ENCODE results near the gene ITGA3.

The ITGA3 gene

DNA sequence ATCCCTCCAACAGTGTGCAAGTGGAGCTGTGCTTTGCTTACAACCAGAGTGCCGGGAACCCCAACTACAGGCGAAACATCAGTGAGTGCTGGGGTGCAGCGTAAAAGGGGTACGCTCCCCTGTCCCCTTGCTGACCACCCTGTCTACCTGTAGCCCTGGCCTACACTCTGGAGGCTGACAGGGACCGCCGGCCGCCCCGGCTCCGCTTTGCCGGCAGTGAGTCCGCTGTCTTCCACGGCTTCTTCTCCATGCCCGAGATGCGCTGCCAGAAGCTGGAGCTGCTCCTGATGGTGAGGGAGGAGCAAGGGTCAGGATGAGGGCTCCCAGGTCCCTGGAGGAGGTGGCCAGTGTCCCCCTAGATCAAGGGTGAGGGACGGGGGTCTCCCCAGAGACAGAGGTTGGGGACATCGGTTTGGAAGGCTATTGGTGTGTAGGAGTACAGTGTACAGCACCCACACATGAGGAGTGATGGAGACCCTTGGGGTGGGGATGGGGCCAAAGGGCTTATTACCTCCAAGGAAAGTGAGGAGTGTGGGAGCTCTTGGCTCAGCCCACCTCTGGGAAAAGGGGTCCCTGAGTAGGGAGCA is 19.6 kb downstream of the ITGA3 start:
- no peak for DNase-seq

DNA sequence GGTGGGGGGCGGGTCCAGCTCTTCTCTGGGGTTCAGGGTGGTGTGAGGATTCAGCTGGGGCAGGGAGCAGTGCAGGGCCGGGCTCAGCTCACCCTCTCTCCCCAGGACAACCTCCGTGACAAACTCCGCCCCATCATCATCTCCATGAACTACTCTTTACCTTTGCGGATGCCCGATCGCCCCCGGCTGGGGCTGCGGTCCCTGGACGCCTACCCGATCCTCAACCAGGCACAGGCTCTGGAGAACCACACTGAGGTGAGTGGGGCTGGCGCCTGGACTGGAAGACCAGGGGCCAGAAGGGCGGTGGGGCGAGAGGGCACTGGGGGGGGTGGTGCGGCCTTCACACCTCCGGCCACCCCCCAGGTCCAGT is 20.3 kb downstream of the ITGA3 start:
- no peak for DNase-seq

DNA sequence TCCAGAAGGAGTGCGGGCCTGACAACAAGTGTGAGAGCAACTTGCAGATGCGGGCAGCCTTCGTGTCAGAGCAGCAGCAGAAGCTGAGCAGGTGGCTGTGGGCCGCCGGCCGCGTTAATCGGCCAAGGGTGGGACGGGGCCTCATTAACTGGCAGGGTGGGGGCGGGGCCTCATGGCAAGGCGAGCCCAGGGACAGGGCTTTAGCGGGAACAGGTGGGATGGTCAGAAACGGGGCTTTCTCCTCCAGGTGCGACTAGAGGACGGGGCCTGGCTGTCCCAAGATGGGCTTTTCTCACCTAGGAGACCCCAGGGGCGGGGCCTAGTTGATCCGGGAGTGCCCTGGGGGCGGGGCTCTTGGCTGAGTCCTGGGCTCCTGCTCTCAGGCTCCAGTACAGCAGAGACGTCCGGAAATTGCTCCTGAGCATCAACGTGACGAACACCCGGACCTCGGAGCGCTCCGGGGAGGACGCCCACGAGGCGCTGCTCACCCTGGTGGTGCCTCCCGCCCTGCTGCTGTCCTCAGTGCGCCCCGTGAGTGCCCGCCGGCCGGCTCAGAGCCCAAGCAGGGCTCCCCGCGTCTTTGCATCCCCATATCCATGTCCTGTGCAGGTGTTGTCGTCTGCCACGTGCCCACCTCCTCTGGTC is 20.8 kb downstream of the ITGA3 start:
- no peak for DNase-seq

DNA sequence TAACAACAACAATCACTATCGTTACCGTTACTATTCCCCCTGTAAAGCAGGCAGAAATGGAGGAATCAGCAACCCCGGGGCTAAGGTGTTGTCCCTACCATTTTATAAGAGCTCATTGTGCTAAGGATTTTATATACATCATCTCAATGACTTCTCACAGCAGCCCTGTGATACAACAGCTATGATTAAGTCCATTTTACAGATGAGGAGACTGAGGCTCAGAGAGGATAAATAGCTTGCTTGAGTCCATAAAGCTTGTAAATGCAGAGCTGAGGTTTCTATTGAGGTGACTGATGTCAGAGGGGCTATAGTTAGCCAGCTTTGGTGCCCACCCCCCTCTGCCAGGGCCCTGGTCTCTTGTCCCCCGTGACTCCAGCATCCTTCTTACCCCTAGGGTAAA is 22.5 kb downstream of the ITGA3 start:
- DNase-seq, result no peak

DNA sequence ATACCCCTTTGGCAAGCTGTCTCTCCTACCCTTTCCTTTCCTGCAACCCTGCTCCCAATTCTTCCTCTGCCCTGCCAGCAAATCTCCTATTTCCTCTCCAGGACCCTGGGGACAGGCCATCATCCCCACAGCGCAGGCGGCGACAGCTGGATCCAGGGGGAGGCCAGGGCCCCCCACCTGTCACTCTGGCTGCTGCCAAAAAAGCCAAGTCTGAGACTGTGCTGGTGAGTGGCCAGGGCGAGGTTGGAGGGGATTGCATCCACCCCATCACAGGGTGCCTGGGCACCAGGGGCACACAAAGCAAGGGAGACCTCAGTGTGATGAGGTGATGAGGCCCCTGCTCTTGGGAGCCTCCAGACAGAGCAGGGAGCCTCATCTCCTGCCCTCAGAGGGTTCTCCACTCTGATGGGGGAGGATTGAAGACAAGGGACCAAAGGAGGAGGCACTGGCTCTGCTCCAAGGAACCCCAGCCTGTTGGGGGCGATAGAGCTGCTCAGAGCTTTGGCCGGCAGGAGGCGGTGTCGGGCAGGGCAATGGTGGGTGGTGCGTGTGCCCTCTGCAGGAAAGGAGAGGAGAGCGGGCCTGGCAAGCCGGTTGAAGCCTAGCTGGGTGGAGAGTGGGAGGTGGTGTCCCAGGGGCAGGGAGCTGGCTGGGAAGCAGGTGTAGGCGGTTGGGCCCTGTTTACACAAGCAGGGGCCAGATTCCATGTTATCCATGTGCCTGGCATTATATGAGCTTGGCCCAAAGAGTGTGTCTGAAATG is 23.6 kb downstream of the ITGA3 start:
- DNase-seq, result no peak

DNA sequence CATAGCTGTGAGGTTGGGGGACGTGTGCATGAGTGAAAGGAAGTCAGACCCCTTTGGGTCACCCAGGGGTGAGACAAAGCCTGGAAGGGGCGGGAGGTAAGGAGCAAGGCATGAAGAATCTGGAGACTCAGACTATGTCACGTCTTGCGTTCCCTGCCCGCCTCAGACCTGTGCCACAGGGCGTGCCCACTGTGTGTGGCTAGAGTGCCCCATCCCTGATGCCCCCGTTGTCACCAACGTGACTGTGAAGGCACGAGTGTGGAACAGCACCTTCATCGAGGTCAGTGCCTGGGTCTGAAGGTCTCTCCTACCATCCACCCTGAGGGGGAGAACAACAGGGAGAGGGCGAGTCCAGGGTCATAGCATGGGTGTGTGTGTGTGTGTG is 24.2 kb downstream of the ITGA3 start:
- DNase-seq, result no peak

DNA sequence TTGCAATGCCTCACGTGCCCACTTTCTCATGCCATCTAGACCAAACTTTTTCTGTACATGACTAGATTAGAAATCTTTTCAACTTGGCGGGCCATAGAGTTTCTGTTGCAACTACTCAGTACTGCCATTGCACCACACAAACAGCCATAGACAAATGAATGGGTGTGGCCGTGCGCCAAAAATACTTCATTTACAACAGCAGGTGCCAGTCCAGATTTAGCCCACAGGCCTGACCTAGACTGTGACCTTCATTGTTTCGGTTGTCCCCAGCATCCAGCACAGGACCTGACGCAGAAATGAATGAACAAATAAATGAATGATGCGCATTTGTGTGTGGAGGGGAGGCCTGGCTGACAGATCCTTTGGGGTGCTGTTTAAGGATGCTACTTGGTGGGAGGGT is 24.9 kb downstream of the ITGA3 start:
- DNase-seq, result no peak

DNA sequence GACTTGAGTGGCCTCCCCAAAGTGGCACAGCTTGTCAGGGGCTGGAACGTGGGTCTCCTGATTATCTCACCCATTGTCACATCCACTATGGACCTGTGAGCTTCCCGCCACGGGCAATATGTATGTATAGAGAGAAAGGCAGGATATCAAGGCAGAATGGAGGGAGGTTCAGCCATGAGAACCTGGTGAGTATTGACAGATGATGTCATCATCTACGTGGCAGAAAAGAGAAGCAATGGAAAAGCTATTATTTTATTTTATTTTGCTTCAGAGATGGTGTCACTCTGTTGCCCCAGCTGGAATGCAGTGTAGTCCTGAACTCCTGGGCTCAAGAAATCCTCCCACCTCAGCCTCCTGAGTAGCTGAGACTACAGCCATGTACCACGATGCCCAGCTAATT is 25.8 kb downstream of the ITGA3 start:
- DNase-seq, result no peak

DNA sequence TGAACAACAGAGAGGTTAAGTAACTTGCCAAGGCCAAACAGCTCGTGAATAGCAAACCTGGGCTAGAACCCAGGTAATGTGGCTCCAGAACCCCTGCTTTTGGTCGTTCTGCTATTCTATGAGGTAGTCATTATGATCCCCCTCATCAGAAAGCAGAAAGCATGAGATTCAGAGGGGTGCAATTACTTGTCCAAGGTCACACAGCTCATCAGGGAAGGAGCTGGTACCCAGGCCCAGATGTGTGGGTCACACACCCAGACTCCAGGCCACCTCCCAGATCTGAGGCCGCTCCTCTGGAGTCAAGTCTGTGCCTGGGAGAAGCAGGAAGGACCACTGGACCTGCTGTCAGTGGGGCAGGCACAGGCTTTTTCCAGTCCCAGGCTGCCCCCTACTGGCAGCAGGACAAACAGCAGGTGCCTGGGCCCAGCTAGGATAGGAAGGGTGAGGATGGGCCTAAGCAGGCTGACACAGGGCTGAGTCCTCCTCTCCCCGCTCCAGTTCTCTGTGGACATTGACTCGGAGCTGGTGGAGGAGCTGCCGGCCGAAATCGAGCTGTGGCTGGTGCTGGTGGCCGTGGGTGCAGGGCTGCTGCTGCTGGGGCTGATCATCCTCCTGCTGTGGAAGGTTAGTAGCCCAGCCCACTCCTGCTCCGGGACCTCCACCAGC is 31.5 kb downstream of the ITGA3 start:
- peak; percentile 44 for DNase-seq

DNA sequence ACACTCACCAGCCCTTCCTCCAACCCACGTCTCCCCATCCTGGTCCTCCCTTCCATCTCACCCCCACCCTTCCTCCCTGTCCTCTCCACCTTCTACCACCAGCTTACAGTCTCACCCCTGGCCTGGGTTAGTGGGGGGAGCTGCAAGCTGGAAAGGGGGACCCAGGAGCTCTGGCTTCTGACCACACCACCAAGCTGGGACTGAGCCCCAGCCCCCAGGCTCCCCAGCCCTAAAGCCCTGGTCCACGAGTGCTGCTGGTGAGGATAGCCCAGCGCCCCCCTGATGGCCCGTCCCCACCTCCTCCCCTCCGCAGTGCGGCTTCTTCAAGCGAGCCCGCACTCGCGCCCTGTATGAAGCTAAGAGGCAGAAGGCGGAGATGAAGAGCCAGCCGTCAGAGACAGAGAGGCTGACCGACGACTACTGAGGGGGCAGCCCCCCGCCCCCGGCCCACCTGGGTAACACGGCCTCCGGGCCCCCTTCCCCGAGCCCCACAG is 32.0 kb downstream of the ITGA3 start:
- DNase-seq, result no peak

DNA sequence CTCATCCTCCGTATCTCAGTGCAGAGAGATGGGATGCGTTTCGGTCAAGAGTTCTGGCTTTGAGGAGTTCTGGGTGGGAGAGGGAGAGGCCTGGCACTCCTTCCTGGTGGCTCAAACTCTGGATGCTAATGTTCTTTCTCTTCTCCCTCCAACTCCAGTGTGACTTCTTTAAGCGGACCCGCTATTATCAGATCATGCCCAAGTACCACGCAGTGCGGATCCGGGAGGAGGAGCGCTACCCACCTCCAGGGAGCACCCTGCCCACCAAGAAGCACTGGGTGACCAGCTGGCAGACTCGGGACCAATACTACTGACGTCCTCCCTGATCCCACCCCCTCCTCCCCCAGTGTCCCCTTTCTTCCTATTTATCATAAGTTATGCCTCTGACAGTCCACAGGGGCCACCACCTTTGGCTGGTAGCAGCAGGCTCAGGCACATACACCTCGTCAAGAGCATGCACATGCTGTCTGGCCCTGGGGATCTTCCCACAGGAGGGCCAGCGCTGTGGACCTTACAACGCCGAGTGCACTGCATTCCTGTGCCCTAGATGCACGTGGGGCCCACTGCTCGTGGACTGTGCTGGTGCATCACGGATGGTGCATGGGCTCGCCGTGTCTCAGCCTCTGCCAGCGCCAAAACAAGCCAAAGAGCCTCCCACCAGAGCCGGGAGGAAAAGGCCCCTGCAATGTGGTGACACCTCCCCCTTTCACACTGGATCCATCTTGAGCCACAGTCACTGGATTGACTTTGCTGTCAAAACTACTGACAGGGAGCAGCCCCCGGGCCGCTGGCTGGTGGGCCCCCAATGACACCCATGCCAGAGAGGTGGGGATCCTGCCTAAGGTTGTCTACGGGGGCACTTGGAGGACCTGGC is 33.3 kb downstream of the ITGA3 start:
- DNase-seq, result no peak

DNA sequence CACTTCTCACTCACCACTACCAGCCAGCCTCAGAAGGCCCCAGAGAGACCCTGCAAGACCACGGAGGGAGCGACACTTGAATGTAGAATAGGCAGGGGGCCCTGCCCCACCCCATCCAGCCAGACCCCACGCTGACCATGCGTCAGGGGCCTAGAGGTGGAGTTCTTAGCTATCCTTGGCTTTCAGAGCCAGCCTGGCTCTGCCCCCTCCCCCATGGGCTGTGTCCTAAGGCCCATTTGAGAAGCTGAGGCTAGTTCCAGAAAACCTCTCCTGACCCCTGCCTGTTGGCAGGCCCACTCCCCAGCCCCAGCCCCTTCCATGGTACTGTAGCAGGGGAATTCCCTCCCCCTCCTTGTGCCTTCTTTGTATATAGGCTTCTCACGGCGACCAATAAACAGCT is 34.2 kb downstream of the ITGA3 start:
- no peak for DNase-seq

DNA sequence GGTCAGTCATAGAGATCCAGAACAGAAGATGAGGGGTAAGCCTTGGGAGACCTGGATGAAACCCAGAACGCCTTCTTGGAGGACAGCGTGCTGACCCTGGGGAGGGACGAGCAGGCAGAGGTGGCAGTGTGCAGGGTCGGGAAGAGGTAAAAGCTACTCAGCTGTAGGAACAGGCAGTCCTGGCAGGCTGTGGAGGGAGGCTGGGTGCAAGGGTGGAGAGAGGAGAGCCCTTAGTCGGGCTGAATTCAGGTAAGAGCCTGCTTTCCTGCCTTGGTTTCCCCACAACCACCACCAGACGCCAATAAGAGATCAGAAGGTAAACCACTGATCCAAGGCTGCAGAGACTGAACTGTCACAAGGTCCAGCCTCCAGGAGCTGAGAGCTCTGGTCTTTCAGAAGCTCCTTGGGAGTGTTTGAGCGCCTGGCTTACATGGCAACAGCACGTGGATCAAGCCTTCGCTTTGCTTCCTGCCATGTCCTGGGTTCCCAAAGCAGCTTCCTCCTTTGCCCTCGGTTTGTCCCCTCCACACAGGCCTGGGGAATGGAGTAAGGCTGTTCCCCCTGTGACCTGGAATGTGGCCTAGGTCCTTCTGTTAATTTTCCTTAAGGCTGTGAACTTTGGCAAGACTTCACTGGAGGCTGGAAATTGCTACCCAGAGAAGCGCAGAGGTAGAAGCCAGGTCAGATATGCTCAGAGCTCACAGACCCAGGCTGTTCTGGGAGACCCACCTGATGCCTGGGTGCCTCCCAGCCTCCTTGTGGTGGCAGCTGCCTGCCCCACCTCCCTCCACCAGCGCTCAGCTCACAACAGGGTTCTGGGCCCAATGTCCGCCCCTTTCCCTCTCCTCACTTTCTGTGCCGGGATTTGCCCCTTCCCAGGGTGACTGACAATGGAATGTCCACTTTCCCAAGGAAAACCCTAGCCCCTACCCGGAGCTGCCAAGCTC is 35.3 kb downstream of the ITGA3 start:
- DNase-seq, result no peak

DNA sequence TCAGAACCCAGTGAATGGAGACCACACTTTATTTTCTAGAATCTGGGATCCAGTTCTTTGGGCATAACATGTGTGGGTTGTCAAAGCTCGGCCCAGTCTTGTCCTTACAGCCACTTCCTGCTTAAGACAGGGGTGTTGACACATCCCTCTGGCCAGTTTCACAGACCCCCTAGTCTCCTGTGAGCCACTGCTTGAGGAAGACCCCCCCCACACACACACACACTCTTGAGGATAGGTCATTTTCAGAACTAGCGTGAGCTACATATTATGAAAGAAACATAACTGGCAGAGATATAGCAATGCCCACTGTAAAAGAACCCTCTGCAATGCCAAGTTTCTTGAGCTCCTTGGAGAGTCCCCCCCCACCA is 36.0 kb downstream of the ITGA3 start:
- no peak for DNase-seq

DNA sequence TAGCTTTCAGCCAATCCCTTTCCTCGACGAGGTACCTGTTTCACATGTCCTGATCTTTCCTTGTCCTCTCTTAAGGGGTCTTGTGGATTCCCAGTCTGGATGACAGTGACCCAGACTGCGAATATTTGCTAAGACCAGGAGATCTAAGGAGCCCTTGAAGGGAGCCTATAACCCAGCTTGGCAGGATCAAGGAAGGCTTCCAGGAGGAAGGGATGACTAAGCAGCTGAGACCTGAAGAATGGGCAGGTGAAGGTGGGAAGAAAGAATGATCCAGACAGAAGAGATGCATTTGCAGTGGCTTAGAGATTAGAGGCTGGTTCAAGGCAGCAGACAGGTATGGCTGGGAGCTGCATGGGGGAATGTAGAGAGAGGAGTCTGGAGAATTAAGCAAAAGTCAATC is 37.3 kb downstream of the ITGA3 start:
- DNase-seq, result no peak

DNA sequence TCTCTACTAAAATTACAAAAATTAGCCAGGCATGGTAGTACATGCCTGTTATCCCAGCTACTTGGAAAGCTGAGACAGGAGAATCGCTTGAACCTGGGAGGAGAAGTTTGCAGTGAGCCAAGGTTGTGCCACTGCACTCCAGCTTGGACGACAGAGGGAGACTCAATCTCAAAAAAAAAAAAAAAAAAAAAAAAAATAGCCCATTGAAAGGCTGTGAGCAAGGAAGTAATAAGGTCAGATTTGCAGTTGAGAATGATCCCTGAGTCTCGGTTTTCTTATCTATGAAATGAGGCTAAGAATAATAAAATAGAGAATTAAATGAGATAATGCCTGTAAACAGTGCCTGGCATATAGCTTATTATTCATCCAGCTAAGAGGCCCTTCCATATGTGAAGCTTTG is 37.9 kb downstream of the ITGA3 start:
- no peak for DNase-seq

DNA sequence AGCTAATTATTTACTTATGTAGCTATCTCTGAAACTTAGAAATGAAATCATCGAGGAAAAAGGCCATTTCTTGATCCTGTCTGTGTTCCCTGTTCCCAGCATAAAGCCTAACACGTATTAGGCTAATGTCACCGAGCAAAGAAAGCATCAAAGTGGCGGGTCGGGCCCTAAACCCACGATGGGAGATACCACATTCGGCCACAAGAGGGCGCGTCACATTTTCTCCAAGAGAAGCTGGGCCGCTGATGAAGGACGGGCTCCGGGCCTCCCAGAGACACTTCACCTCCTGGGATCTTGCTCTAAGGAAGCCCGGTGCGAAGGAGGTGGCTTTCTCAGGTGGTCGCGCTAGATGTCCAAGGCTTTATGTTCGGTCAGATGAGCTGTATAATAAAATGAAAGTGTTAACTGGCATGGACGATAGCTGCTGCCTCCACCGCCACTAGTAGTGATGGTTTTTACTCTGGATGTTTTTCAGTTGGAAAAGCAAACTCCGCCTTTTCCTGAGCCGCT is 38.4 kb downstream of the ITGA3 start:
- peak; percentile 89 for DNase-seq

DNA sequence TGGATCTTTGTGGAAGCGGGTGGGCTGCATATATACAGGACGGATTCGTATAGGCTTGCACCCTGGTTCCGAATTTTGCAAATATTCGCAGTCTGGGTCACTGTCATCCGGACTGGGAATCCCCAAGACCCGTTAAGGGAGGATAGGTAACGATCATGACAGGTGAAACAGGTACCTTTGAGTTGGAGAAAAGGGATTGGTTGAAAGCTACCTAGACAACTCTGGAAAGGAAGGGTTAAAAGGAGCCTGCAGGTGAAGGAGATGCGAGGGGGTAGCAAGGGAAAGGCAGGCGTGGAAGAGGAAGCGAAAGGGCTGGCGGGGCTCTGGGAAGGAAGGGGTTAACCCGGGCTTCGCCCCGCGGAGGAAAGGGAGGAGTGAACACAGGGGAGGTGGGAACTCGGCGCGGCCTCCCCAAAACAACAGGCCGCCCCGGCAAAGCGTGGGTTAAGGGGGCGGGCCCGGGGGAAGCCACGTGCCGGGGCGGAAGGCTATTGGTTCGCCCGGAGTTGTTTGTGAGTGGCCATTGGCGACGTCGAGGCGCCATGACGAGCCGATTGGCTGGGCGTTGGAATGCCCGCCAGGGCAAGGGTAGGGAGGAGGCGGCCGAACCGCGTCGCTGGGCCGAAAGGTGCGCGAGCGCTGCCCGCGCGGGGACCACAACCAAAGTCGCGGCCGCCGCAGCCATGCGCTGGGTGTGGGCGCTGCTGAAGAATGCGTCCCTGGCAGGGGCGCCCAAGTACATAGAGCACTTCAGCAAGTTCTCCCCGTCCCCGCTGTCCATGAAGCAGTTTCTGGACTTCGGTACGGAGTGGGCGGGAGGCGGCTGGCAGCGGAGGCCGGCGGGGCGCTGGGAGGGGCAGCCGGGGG is 39.1 kb downstream of the ITGA3 start, which contains the start of gene PDK2:
PDK2 (plus strand) TSS at position 599 of the 867 bp plus-strand sequence; CDS start at position 684, 85 bp downstream.
- peak; percentile 91 for DNase-seq

DNA sequence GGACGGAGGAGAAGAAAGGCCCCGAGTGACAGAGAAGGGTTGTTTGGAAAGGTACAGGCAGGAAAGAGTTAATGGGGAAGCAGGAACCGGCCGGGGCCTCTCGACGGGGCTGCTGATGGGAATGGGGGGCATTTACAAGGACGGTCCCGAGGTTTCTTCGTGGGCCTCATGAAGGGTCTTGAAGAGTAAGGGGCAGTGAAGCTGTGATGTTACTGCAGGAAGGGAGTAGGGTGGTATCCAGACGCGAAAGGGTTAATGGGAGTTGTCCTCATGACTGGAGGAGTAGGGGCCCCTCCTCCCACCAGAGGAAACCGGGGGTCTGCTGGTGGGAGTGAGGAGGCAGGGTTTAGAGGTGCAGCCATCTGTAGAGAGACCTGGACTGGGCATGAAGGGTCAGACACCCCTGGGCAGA is 39.7 kb downstream of the ITGA3 start:
- no peak for DNase-seq

DNA sequence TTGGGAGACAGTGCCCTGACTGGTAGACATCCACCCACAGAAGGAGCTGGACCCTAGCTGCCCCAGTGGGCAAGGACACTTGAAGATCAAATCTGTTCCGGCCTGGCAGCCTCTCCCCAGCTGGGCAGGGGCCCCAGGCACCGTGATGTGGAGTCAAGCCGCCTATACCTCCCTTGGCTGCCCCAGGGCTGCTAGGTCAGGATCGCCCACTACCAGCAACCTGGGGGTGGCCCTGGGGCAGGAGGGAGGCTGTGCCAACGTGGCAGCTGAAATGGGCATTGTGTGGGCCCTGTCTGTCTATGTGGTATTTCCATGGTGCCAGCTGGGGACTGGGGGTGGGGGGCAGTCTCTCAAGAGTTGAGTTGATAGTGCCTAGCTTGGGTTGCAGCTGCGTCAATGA is 40.2 kb downstream of the ITGA3 start:
- no peak for DNase-seq
